ENCODE data around the gene PLTP.

DNA sequence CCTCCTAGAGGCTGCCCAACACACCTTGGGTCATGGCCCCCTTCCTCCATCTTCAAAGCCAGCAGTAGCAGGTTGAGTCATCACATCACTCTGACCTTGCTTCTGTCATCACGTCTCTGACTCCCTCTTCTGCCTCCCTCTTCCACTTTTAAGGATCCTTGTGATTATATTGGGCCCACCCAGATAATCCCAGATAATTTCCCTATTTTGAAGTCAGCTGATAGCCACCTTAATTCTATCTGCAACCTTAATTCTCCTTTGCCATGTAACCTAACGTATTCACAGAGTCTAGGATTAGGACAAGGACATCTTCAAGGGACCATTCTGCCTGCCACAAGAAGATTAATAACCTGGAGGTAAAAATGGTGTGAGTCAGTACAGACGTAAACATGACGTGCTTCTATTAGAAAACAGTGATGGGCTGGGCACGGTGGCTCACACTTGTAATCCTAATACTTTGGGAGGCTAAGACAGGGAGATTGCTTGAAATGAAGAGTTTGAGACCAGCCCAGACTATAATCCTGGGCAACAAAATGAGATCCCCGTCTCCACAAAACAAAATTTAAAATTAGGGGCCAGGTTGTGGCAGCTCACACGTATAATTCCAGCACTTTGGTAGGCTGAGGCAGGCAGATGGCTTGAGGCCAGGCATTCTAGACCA is 51.3 kb downstream of the PLTP start:
- no peak for TF ChIP-seq POLR2A (IDR thresholded peaks at IDR 0.05)
- TF ChIP-seq, protein P1, sequence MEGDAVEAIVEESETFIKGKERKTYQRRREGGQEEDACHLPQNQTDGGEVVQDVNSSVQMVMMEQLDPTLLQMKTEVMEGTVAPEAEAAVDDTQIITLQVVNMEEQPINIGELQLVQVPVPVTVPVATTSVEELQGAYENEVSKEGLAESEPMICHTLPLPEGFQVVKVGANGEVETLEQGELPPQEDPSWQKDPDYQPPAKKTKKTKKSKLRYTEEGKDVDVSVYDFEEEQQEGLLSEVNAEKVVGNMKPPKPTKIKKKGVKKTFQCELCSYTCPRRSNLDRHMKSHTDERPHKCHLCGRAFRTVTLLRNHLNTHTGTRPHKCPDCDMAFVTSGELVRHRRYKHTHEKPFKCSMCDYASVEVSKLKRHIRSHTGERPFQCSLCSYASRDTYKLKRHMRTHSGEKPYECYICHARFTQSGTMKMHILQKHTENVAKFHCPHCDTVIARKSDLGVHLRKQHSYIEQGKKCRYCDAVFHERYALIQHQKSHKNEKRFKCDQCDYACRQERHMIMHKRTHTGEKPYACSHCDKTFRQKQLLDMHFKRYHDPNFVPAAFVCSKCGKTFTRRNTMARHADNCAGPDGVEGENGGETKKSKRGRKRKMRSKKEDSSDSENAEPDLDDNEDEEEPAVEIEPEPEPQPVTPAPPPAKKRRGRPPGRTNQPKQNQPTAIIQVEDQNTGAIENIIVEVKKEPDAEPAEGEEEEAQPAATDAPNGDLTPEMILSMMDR (IDR thresholded peaks at IDR 0.05): no peak
